Stimulated activated CD8-positive, alpha-beta memory T cell treated with anti-CD3 and anti-CD28 coated beads, Interleukin-12 subunit alpha, Interleukin-12 subunit beta, amount 100 ng/mL, for 1 hour (primary cell): ENCODE data around the gene PLXNB2.

Experiments used
- DNase-seq: peaks from one replicate; pipeline ENCODE4 v3.0.0-alpha.2; 2020; ENCODE audit warnings: low read depth

The PLXNB2 gene

DNA sequence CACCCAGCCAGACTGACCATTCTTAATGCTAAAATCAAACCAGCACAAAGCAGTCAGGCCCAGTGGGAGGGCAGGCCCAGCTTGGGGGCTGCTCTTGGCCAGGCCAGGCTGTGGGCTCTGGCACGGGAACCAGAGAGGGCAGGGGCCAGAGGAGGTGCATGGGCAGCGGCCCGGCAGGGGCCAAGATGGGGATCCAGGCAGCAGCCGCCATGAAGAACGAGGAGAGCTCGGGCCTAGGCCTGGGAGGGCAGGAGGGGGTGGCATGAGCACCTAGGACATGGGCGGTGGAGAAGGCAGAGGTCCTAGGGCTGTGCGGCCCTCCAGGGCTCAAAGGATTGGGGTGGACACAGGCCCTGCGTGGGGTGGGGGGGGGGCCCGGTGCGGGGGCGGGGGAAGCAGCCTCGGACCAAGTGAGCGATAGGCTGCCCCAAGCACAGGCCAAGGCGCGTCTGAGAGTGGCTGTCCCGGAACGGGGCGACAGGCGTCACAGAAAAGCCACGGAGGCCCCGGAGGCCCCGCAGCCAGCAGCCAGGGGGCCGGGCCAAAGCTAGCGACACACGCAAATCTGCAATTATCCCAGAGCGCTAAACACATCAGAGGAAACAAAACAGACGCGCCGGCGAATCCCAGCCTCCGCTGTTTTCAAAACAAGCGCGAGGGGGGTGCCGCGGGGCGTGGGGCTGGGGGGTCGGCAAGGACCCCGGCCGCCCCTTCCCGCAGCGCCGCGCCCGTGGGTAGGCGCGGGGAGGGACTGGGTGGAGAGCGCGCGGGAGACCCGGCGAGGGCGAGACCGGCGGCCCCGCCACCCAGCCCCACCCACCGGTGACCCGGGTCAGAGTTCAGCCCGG is 8.3 kb downstream of the PLXNB2 start:
- no peak for DNase-seq

DNA sequence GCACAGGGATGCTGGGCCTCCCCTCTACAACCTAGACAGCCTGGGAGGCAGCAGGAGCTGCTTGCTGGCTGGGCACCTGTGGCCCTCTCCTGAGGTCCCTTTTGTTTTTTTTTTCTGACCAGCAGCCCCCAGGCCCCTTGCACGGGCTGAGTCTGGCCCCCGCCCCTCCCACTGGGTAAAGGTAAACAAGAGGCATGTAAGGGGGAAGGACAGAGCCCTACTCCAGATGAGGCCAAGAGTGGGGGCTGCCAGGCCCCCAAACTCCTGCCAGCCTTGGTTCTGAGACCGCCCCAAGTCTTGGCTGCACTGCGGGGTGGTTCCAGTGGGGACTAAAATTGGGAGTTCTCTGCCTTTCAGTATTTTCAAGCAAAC is 9.2 kb downstream of the PLXNB2 start:
- no peak for DNase-seq

- DNase-seq = no peak
Observed at GRCh38 chr22:50297510-50298265, 9.8 kb downstream of the PLXNB2 start.

- DNase-seq = no peak
Observed at GRCh38 chr22:50296658-50297490, 10.6 kb downstream of the PLXNB2 start.

DNA sequence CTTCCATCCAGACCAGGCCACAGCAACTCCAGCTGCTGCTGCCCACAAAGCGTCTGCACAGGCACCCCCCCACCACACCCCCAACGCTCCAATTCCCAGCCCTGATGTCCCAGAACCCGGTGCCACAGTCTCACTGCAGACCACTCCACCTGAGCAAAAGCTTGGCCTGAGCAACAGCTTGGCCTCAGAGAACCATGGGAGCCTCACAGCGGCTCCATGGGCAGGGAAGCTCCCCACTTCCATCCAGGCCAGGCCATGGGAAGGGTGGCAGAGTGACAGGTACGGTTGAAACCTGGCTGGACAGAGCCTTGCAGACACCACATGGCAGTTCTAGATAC is 13.2 kb downstream of the PLXNB2 start:
- no peak for DNase-seq

- DNase-seq = no peak
Observed at GRCh38 chr22:50293441-50294318, 13.8 kb downstream of the PLXNB2 start.

DNA sequence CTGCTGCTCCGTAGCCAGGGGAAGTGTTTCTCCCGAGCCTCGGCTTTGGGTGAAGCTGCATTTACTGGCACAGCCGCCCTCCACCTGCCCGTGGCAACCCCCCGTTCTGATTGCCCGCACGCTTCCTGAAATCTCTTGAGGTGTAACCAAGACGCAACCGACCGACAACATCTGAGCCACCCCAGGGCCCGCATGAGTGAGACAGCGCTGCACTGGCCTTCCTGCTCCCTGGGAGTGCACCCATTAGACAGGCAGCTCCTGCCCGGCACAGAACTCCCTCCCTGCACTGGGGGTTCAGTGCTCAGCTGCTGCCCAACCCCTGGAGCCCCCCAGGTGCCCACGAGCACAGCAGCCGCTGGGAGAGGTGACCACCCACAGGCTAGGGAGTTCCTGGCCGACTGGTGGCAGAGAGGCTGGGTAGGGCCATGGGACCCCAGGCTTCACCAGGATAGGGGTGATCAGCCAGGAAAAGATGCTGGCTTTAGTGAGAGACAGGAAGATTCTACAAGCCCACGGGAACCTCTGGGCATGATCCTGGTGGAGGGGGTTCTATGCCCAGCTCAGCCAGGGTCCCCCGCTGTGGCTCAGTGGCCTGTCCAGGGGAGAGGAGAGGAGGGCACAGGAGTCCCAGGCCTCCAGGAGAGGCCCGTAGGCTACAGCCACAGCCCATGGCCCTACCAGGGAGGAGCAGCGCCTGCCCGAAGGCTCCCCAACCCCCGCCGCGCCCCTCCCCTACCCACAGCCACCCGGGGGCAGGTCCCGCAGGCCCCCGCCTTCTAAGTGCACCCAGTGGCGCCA is 14.6 kb downstream of the PLXNB2 start:
- DNase-seq = no peak

DNA sequence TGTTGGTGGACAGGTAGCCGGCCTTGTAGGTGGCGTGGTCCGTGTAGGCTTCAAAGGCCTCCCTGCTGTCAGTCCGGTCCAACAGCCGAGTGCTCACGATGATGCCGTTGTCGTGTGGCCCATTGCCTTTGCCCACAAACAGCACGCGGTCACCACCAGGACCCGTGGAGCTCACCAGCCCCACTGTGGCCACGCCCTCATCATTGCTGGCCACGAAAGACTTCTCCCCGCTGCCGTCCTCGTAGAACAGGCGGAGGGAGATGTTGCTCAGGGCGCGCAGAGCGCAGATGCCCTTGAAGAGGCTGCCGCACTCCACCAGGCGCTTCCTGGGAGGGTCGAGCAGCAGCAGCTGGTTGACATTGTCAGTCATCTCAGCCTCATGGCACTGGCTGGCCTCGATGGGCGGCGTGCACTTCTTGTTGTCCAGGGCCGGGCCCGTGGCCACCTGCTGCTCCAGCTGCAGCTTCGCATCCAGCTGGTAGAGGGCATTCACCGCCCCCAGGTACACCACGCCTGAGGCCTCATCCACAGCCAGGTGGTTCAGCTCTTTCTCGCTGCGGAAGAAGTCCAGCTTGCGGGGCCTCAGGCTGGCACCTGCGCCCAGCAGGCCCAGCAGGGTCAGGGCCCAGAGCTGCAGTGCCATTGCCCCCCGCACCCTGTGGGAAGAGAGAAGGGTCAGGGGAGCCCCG is 17.4 kb downstream of the PLXNB2 start:
- DNase-seq = no peak

- no peak for DNase-seq
Observed at GRCh38 chr22:50289151-50289941, 18.1 kb downstream of the PLXNB2 start.

DNA sequence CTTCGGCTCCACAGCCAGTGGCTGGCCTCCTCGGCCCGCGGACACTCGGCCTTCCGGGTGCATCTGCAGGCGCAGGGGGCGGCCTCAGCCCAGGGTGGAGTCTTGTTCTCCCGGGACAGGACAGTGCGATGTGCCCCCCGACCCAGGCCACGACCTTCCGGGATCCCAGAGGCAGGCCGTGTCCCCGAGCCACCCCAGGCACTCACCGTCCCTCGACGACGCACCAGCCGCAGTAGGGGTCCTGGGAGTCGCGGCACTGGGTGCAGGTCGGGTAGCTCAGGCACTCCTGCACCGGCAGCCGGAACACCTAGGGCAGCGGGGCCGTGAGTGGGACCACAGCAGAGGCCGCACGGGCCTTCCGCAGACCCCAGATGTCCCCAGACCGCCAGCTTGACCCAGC is 19.7 kb downstream of the PLXNB2 start:
- no peak for DNase-seq

- DNase-seq = no peak
Observed at GRCh38 chr22:50286701-50287318, 20.6 kb downstream of the PLXNB2 start.

DNA sequence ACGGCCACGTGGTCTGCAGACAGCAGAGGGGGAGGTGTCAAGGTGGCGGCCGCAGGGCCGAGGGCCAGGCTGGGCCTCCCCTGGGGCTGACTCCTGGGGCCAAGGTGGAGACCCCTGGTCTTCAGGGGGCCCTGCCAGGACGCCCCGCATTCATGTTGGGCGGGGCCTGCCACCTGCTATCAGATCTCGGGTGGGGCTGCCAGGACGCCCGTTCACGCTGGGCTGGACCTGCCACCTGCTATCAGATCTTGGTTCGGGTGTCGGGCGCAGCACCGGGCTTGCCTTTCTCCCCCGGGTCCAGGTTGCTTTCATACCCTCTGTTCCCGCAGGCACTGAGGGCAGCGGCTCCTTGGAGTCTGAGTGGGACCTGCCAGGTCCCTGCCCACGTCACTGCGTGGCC is 21.2 kb downstream of the PLXNB2 start:
- DNase-seq = no peak

DNA sequence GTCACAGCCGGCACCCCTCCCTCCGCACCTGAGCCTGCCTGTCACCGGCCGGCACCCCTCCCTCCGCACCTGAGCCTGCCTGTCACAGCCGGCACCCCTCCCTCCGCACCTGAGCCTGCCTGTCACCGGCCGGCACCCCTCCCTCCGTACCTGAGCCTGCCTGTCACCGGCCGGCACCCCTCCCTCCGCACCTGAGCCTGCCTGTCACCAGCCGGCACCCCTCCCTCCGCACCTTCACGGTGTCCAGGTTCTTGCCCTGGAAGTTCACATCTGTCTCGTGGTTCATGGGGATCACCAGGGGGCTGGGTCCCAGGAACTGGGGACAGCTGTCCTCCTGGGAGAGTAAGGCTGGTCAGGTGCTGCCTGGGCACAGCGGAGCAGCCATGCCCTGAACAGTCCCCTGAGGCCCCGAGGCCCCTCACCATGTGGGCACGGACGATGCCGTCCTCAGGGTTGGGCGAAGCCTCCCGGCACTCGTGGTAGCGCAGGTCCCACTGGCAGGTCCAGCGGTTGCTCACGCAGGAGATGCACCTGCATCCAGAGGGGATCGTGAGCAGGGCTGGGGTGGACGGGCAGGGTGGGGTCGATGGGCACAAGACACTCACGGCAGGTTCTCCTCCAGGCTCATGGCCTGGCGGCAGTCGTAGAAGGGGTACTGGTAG is 21.7 kb downstream of the PLXNB2 start:
- DNase-seq = no peak

DNA sequence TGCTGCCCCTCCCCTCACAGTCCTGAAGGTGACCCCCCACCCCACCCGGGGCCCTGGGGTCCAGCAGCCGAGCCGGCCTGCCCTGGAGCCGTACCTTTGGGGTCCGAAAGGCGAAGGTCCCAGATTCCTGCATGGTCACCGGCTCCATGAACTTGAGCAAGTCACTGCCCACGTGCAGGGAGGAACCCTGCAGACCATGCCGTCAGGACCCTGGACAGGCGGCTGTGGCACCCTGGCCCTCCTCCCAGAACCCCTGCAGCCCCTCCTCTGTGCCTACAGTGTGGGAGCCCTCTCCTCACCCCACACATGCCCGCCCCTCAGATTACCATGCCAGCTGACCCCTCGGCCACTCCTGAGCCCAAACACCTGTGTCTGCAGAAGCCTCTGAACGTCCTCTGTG is 23.0 kb downstream of the PLXNB2 start:
- no peak for DNase-seq

GRCh38 chr22:50283821-50284220 is 23.6 kb downstream of the PLXNB2 start:
- DNase-seq = no peak

- no peak for DNase-seq
Observed at GRCh38 chr22:50282361-50283155, 24.9 kb downstream of the PLXNB2 start.

- DNase-seq = no peak
Observed at GRCh38 chr22:50281957-50282356, 25.5 kb downstream of the PLXNB2 start.

DNA sequence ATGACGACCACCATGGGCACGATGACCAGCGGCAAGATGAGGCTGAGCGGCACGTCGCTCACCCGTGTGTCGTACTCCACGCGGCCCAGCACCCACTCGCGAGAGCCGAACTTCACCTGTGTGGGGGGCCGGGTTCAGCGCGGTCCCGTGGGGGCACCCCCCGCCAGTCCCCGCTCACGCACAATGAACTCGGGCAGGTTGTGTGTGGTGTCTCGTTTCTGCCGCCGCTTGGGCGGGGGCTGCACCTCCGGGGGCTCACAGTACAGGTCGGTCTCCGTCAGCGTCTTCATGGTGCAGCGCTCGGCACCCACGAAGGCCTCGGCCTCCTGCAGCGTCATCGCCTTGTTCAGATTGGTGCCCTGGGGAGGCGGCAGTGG is 26.1 kb downstream of the PLXNB2 start:
- no peak for DNase-seq
